Vagina (tissue), 2 donors: Measurements from ENCODE around the gene ZNF175.

Experiments used
- POLR2A ChIP-seq, 2 donors: fragments of 450-650 bp; IDR thresholded peaks; one replicate each; pipeline ENCODE4 v1.6.1; 2017; ENCODE audit warnings: antibody characterized with exemption in 2 of 2, mild to moderate bottlenecking in 2 of 2, moderate library complexity in 2 of 2
- POLR2AphosphoS5 ChIP-seq, 2 donors: sonication (generic); formaldehyde crosslinking; IDR thresholded peaks; one replicate each; pipeline ENCODE4 v1.9.0; 2017; ENCODE audit warnings: antibody characterized with exemption in 2 of 2, mild to moderate bottlenecking in 2 of 2, low read depth in 1 of 2; ENCODE audit not compliant: insufficient read depth in 1 of 2
- TF ChIP-seq, protein P1 (sequence below), 3 experiments: fragments of 450-650 bp in 2 of 3; fragments of 200-600 bp in 1 of 3; sonication (generic) in 1 of 3; IDR thresholded peaks; one replicate each; pipeline ENCODE4 v1.5.1; 2017 to 2019; ENCODE audit warnings: antibody characterized with exemption in 3 of 3, mild to moderate bottlenecking in 2 of 3, moderate library complexity in 2 of 3

GRCh38 chr19:51639916-51640315 lies 68.8 kb downstream of the ZNF175 start:
- TF ChIP-seq, protein P1, sequence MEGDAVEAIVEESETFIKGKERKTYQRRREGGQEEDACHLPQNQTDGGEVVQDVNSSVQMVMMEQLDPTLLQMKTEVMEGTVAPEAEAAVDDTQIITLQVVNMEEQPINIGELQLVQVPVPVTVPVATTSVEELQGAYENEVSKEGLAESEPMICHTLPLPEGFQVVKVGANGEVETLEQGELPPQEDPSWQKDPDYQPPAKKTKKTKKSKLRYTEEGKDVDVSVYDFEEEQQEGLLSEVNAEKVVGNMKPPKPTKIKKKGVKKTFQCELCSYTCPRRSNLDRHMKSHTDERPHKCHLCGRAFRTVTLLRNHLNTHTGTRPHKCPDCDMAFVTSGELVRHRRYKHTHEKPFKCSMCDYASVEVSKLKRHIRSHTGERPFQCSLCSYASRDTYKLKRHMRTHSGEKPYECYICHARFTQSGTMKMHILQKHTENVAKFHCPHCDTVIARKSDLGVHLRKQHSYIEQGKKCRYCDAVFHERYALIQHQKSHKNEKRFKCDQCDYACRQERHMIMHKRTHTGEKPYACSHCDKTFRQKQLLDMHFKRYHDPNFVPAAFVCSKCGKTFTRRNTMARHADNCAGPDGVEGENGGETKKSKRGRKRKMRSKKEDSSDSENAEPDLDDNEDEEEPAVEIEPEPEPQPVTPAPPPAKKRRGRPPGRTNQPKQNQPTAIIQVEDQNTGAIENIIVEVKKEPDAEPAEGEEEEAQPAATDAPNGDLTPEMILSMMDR (IDR thresholded peaks at IDR 0.05) = no peak
- no peak for TF ChIP-seq POLR2A (IDR thresholded peaks at IDR 0.05)
- no peak for TF ChIP-seq POLR2AphosphoS5 (IDR thresholded peaks at IDR 0.05; ENCODE audit: insufficient read depth in 1 of 2, low read depth in 1 of 2)
